H1 (cell line): ENCODE data around the gene WHAMM. TPM values are rescaled to one million over a fixed set of nuclear protein-coding genes. Genes with fewer than 3 reads are reported as not detected.

ENCODE experiments used
- CTCF ChIA-PET: fragments of 300-600 bp; sonication (Branson Sonifier 250); formaldehyde crosslinking; loops from one replicate; lab custom pipeline; 2021; ENCODE audit not compliant: partially characterized antibody; lab: Charles Lee
- POLR2A ChIA-PET: fragments of 300-600 bp; sonication (Branson Sonifier 250); formaldehyde crosslinking; loops from one replicate; lab custom pipeline; 2021; ENCODE audit warnings: inconsistent platforms; ENCODE audit not compliant: partially characterized antibody; lab: Charles Lee
- DNase-seq, 2 experiments: peaks; one replicate each; pipeline versions ENCODE4 v3.0.0 to v3.0.0-alpha.2; 2010 to 2022; ENCODE audit warnings: low spot score in 2 of 2, low read depth in 1 of 2, mixed read lengths in 1 of 2
- FAIRE-seq: peaks from 2 replicates; lab custom pipeline; 2011; peaks lifted over from hg19 to GRCh38; lab: Jason Lieb, UNC
- H2AFZ ChIP-seq: 2 replicates; pipeline ENCODE4 v1.8.1; 2012; ENCODE audit warnings: low read length, inconsistent platforms
- H2AK5ac ChIP-seq: 2 replicates; pipeline ENCODE4 v1.6.1; 2013; ENCODE audit warnings: low read depth, low read length
- H2BK120ac ChIP-seq: replicated peaks from 2 replicates; pipeline ENCODE3; 2013; ENCODE audit warnings: low read depth, low read length, inconsistent platforms
- H2BK12ac ChIP-seq: 2 replicates; pipeline ENCODE4 v1.6.1; 2013; ENCODE audit warnings: low read depth, low read length
- H2BK15ac ChIP-seq: 2 replicates; pipeline ENCODE4 v1.6.1; 2013; ENCODE audit warnings: low read length
- H2BK20ac ChIP-seq: 2 replicates; pipeline ENCODE4 v1.6.1; 2013; ENCODE audit warnings: low read length
- H2BK5ac ChIP-seq: 2 replicates; pipeline ENCODE4 v1.6.1; 2013; ENCODE audit warnings: low read depth, low read length
- H3K14ac ChIP-seq: 2 replicates; pipeline ENCODE4 v1.6.1; 2013; ENCODE audit warnings: inconsistent platforms; ENCODE audit not compliant: insufficient read length
- H3K18ac ChIP-seq: 2 replicates; pipeline ENCODE4 v1.6.1; 2013; ENCODE audit warnings: low read length; ENCODE audit errors: extremely low read depth
- H3K23ac ChIP-seq: 2 replicates; pipeline ENCODE4 v1.6.1; 2013; ENCODE audit warnings: inconsistent platforms; ENCODE audit not compliant: insufficient read length
- H3K23me2 ChIP-seq: 2 replicates; pipeline ENCODE4 v1.6.1; 2013; ENCODE audit warnings: low read depth, low read length
- H3K27ac ChIP-seq: 2 replicates; pipeline ENCODE4 v1.6.1; 2011; ENCODE audit warnings: low read depth, low read length, inconsistent platforms
- H3K27me3 ChIP-seq, 4 experiments: replicated peaks in 1 of 4; 1 replicate in 1 of 4; 2 replicates in 3 of 4; pipeline versions ENCODE4 v1.6.1 to v1.8.1; 2011 to 2013; ENCODE audit warnings: low read length in 3 of 4, mild to moderate bottlenecking in 3 of 4, inconsistent platforms in 2 of 4, mixed read lengths in 2 of 4, moderate library complexity in 1 of 4; ENCODE audit not compliant: control insufficient read depth in 3 of 4, insufficient read depth in 3 of 4; ENCODE audit errors: extremely low read depth in 1 of 4
- H3K36me3 ChIP-seq, 4 experiments: 2 replicates each; pipeline versions ENCODE4 v1.6.1 to v1.8.1; 2011 to 2013; ENCODE audit warnings: mild to moderate bottlenecking in 4 of 4, low read length in 3 of 4, moderate library complexity in 2 of 4, control low read depth in 1 of 4, inconsistent platforms in 1 of 4; ENCODE audit not compliant: insufficient read depth in 4 of 4, control insufficient read depth in 2 of 4
- H3K4ac ChIP-seq: replicated peaks from 2 replicates; pipeline ENCODE3; 2013; ENCODE audit warnings: low read length, low read depth, mixed read lengths, inconsistent platforms; ENCODE audit not compliant: insufficient read length
- H3K4me1 ChIP-seq, 4 experiments: replicated peaks in 1 of 4; 1 replicate in 1 of 4; 2 replicates in 3 of 4; pipeline versions ENCODE4 v1.6.1 to v1.8.1; 2011 to 2013; ENCODE audit warnings: low read length in 3 of 4, inconsistent platforms in 2 of 4, mixed read lengths in 1 of 4; ENCODE audit not compliant: insufficient read depth in 4 of 4, control insufficient read depth in 3 of 4
- H3K4me2 ChIP-seq, 2 experiments: 2 replicates each; pipeline versions ENCODE4 v1.6.1 to v1.8.1; 2011 to 2013; ENCODE audit warnings: low read depth in 2 of 2, low read length in 2 of 2, control low read depth in 1 of 2, inconsistent platforms in 1 of 2, mild to moderate bottlenecking in 1 of 2; ENCODE audit not compliant: insufficient read depth in 1 of 2
- H3K4me3 ChIP-seq, 4 experiments: fragments of 200-600, 300-600 bp in 1 of 4; sonication (generic), shearing (Covaris generic), sonication (Bioruptor Twin) in 1 of 4; 2 replicates each; pipeline versions ENCODE4 v1.5.1 to v1.8.1; 2011 to 2016; ENCODE audit warnings: low read length in 4 of 4, low read depth in 3 of 4, control low read depth in 2 of 4, inconsistent platforms in 2 of 4, mild to moderate bottlenecking in 2 of 4, mixed read lengths in 1 of 4, moderate library complexity in 1 of 4; ENCODE audit not compliant: insufficient read depth in 2 of 4; ENCODE audit errors: extremely low read depth in 1 of 4
- H3K56ac ChIP-seq: replicated peaks from 2 replicates; pipeline ENCODE3; 2013; ENCODE audit warnings: low read depth, mild to moderate bottlenecking, mixed read lengths, low read length, inconsistent platforms; ENCODE audit not compliant: insufficient read length
- H3K79me1 ChIP-seq: 2 replicates; pipeline ENCODE4 v1.6.1; 2013; ENCODE audit warnings: low read depth, low read length, control low read depth
- H3K79me2 ChIP-seq, 2 experiments: 2 replicates each; pipeline versions ENCODE4 v1.6.1 to v1.8.1; 2012 to 2013; ENCODE audit warnings: low read length in 2 of 2, mild to moderate bottlenecking in 2 of 2, inconsistent platforms in 1 of 2; ENCODE audit not compliant: insufficient read depth in 2 of 2, control insufficient read depth in 1 of 2
- H3K9ac ChIP-seq, 4 experiments: replicated peaks in 1 of 4; 1 replicate in 1 of 4; 2 replicates in 3 of 4; pipeline versions ENCODE4 v1.6.1 to v1.8.1; 2011 to 2013; ENCODE audit warnings: low read depth in 3 of 4, low read length in 3 of 4, control low read depth in 2 of 4, mild to moderate bottlenecking in 2 of 4, moderate library complexity in 2 of 4, inconsistent platforms in 1 of 4; ENCODE audit errors: extremely low read depth in 1 of 4
- H3K9me3 ChIP-seq, 2 experiments: 2 replicates each; pipeline versions ENCODE4 v1.6.1 to v1.8.1; 2012 to 2013; ENCODE audit warnings: mild to moderate bottlenecking in 2 of 2, moderate library complexity in 2 of 2, control low read depth in 1 of 2, inconsistent platforms in 1 of 2, low read depth in 1 of 2, low read length in 1 of 2, mixed read lengths in 1 of 2; ENCODE audit not compliant: insufficient read depth in 2 of 2
- H4K20me1 ChIP-seq, 2 experiments: replicated peaks in 1 of 2; 2 replicates each; pipeline versions ENCODE3 to v1.8.1; 2011 to 2013; ENCODE audit warnings: inconsistent platforms in 2 of 2, low read length in 2 of 2, mild to moderate bottlenecking in 1 of 2; ENCODE audit not compliant: insufficient read depth in 2 of 2, control insufficient read depth in 1 of 2
- H4K5ac ChIP-seq: 2 replicates; pipeline ENCODE4 v1.6.1; 2013; ENCODE audit warnings: low read length, low read depth, mixed read lengths, inconsistent platforms; ENCODE audit not compliant: insufficient read length
- H4K8ac ChIP-seq: 2 replicates; pipeline ENCODE4 v1.8.0; 2013; ENCODE audit warnings: mild to moderate bottlenecking, moderate library complexity, low read length, inconsistent platforms; ENCODE audit not compliant: insufficient read depth; ENCODE audit errors: extremely low read depth
- H4K91ac ChIP-seq: replicated peaks from 2 replicates; pipeline ENCODE3; 2013; ENCODE audit warnings: low read length, mixed read lengths, inconsistent platforms; ENCODE audit not compliant: insufficient read length
- BCL11A ChIP-seq, 2 experiments: IDR thresholded peaks; one replicate each; pipeline ENCODE4 v1.6.1; 2011; ENCODE audit warnings: low read depth in 2 of 2, low read length in 2 of 2, mild to moderate bottlenecking in 2 of 2
- RFX5 ChIP-seq: IDR thresholded peaks from 2 replicates; pipeline ENCODE4 v1.6.1; 2011; ENCODE audit warnings: low read depth, low read length, improper control_type of control experiment, borderline replicate concordance
- SUZ12 ChIP-seq: fragments of 200-600 bp; sonication (generic); IDR thresholded peaks from 2 replicates; pipeline ENCODE4 v1.6.1; 2012; ENCODE audit warnings: mild to moderate bottlenecking, inconsistent platforms, low read length, moderate library complexity, mixed read lengths
- TEAD4 ChIP-seq: IDR thresholded peaks from 2 replicates; pipeline ENCODE4 v1.6.1; 2012; ENCODE audit warnings: low read depth, low read length, inconsistent platforms, mixed read lengths
- WGBS, 2 experiments: shearing (Covaris generic) in 1 of 2; methylation state at CpG; one replicate each; pipeline versions ENCODE4 v1.1.6 to v1.1.7; 2013 to 2015; ENCODE audit warnings: low lambda C conversion rate in 2 of 2, mixed read lengths in 2 of 2, inconsistent platforms in 1 of 2, low coverage in 1 of 2, missing lambda C conversion rate in 1 of 2; ENCODE audit not compliant: insufficient replicate concordance in 2 of 2, insufficient coverage in 1 of 2, insufficient read length in 1 of 2; ENCODE audit errors: extremely low coverage in 1 of 2, missing lambda C conversion rate in 1 of 2; 5-methylcytosine and 5-hydroxymethylcytosine counted together
- polyA plus RNA-seq, 7 experiments: library from polyadenylated mRNA; depleted of rRNA in 3 of 7; stranded (reverse) in 5 of 7; unstranded in 2 of 7; fragments of >200 nt in 5 of 7; fragments of 200-250 nt in 2 of 7; gene quantifications; 1 replicate in 5 of 7; 2 replicates in 1 of 7; 4 replicates in 1 of 7; pipeline versions ENCODE4 v1.2.1 to v1.2.3, GENCODE V29; 2011 to 2013; ENCODE audit warnings: missing spikeins in 2 of 7, mixed read lengths in 2 of 7
- total RNA-seq: library from RNA; stranded (reverse); fragmentation: NEBNext Ultra II Directional; extraction: Animal tissue kit (Norgen Biotek cat#: 25700); gene quantifications from 2 replicates; pipeline ENCODE4 v1.2.1, GENCODE V29; 2021

The WHAMM gene
- total and polyA plus RNA-seq, 2 of the 8 experiments (the other 6 are each of a cell fraction or from before 2014, with no cell fraction given) = 1.1 to 3.3 TPM

DNA sequence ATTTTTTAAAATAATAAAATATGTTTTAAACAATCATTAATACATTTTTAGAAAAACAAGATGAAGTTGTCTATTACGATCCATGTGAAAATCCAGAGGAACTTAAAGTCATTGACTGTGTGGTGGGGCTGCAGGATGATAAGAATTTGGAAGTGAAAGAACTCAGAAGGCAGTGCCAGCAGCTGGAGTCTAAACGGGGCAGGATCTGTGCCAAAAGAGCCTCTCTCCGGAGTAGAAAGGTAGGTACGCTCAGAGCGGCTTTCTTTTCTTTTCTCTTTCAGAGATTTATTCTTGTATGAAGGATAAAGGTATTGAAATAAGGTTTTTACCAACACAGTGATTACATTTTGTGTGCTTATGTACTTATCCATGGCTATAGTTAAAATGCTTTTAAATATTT is 13.6 kb downstream of the WHAMM start:
- H3K9ac ChIP-seq = no peak overlapping the region
- H3K56ac ChIP-seq = no peak overlapping the region
- H3K18ac ChIP-seq = no peak overlapping the region
- H3K79me2 ChIP-seq = no peaks in the 10 kb centered on the region
- H3K23ac ChIP-seq = no peak overlapping the region
- H3K4me3 ChIP-seq = no peak overlapping the region
- no peak overlapping the region for H2AK5ac ChIP-seq
- no peaks in the 10 kb centered on the region for H3K9me3 ChIP-seq
- H3K4ac ChIP-seq = no peak overlapping the region
- FAIRE-seq = no peak
- no peak overlapping the region for H2AFZ ChIP-seq
- WGBS, 2 experiments = 90% methylated on average over 5 of the region's 5 CpGs; no CpG with 5 or more reads in 1 of the 2 experiments
- H2BK15ac ChIP-seq = no peak overlapping the region
- H3K27me3 ChIP-seq = no peaks in the 10 kb centered on the region
- no peak overlapping the region for H3K4me2 ChIP-seq
- H4K5ac ChIP-seq = no peak overlapping the region
- no peak overlapping the region for H3K14ac ChIP-seq
- H3K27ac ChIP-seq = no peak overlapping the region
- H3K23me2 ChIP-seq = no peaks in the 10 kb centered on the region
- peaks cover 0 to 22% (median 7%) of the 10 kb centered on the region in 4 experiments; a peak in 4 of 8 replicates for H3K36me3 ChIP-seq
- no peaks in the 10 kb centered on the region for H4K20me1 ChIP-seq
- H2BK5ac ChIP-seq = no peak overlapping the region
- H2BK120ac ChIP-seq = no peak overlapping the region
- no peak overlapping the region for H2BK20ac ChIP-seq
- ChIA-PET POLR2A (no interaction called here), CTCF (no interaction called here)
- H3K4me1 ChIP-seq = no peaks in the 10 kb centered on the region
- no peak for DNase-seq
- no peaks in the 10 kb centered on the region for H3K79me1 ChIP-seq
- no peak overlapping the region for H4K91ac ChIP-seq
- H4K8ac ChIP-seq = no peak overlapping the region
- H2BK12ac ChIP-seq = no peak overlapping the region
- TF ChIP-seq SUZ12 (no peak), RFX5 (no peak), TEAD4 (no peak), BCL11A (IDR thresholded peaks at IDR 0.05; ENCODE audit: low read depth in 2 of 2, low read length in 2 of 2) (no peak)
